SK-N-SH (cell line): ENCODE results near the gene MMP14. TPM values are rescaled to one million over a fixed set of nuclear protein-coding genes. Genes with fewer than 3 reads are reported as not detected.
"Not testable (repeated sequence)": the region's sequence is repeated elsewhere in the genome, so short reads cannot be mapped to it uniquely, and the experiment has no call there.

Experiments used
- CTCF ChIA-PET: fragments of 300-600, 350-600 bp; formaldehyde crosslinking; extraction: SDS; loops from one replicate; lab custom pipeline; 2021; lab: Yijun Ruan, JAX
- POLR2A ChIA-PET: fragments of 350-600 bp; sonication (Branson Sonifier 250); formaldehyde crosslinking; extraction: SDS; loops from one replicate; lab custom pipeline; 2020; ENCODE audit warnings: antibody characterized with exemption, inconsistent platforms; lab: Yijun Ruan, JAX
- DNase-seq: peaks from one replicate; pipeline ENCODE4 v3.0.0; 2012
- H2AFZ ChIP-seq: fragments of 200-600 bp; sonication (generic); 2 replicates; pipeline ENCODE4 v1.8.1; 2016; ENCODE audit warnings: antibody characterized with exemption, mild to moderate bottlenecking, low read depth
- H3F3A ChIP-seq: fragments of 200-600 bp; sonication (generic); replicated peaks from 2 replicates; pipeline ENCODE3; 2016; ENCODE audit warnings: antibody characterized with exemption, mild to moderate bottlenecking; ENCODE audit not compliant: insufficient read depth
- H3K27ac ChIP-seq, 2 experiments: fragments of 200-500 bp in 1 of 2; fragments of 200-600 bp in 1 of 2; sonication (Bioruptor generic) in 1 of 2; sonication (generic), shearing (Covaris generic) in 1 of 2; 2 replicates each; pipeline versions ENCODE4 v1.5.1 to v1.6.1; 2014 to 2016; ENCODE audit warnings: low read depth in 2 of 2, inconsistent platforms in 1 of 2, low read length in 1 of 2, mild to moderate bottlenecking in 1 of 2, mixed read lengths in 1 of 2
- H3K27me3 ChIP-seq: fragments of 200-600 bp; sonication (generic), shearing (Covaris generic); 2 replicates; pipeline ENCODE4 v1.6.1; 2016; ENCODE audit warnings: mixed run types; ENCODE audit not compliant: insufficient read depth
- H3K36me3 ChIP-seq, 2 experiments: fragments of 200-500 bp in 1 of 2; fragments of 200-600 bp in 1 of 2; sonication (Bioruptor generic) in 1 of 2; sonication (generic) in 1 of 2; replicated peaks in 1 of 2; 2 replicates each; pipeline versions ENCODE3 to v1.5.1; 2014 to 2016; ENCODE audit warnings: low read length in 1 of 2, mild to moderate bottlenecking in 1 of 2; ENCODE audit not compliant: insufficient read depth in 2 of 2, control insufficient read depth in 1 of 2
- H3K4me1 ChIP-seq, 2 experiments: fragments of 200-500 bp in 1 of 2; fragments of 200-600 bp in 1 of 2; sonication (Bioruptor generic) in 1 of 2; sonication (generic), shearing (Covaris generic) in 1 of 2; 2 replicates each; pipeline versions ENCODE4 v1.5.1 to v1.6.1; 2014 to 2016; ENCODE audit warnings: low read depth in 1 of 2, low read length in 1 of 2, mixed run types in 1 of 2; ENCODE audit not compliant: insufficient read depth in 2 of 2, control insufficient read depth in 1 of 2
- H3K4me2 ChIP-seq: fragments of 200-600 bp; sonication (generic), shearing (Covaris generic); 2 replicates; pipeline ENCODE4 v1.6.1; 2017; ENCODE audit warnings: mixed run types
- H3K4me3 ChIP-seq, 2 experiments: fragments of 200-500 bp in 1 of 2; fragments of 200-600 bp in 1 of 2; sonication (Bioruptor generic) in 1 of 2; sonication (generic), shearing (Covaris generic) in 1 of 2; 2 replicates each; pipeline versions ENCODE4 v1.5.1 to v1.8.1; 2014 to 2016; ENCODE audit warnings: low read depth in 2 of 2, inconsistent platforms in 1 of 2, low read length in 1 of 2, mild to moderate bottlenecking in 1 of 2, mixed read lengths in 1 of 2, moderate library complexity in 1 of 2
- H3K79me2 ChIP-seq: fragments of 200-600 bp; sonication (generic); 2 replicates; pipeline ENCODE4 v1.8.1; 2017; ENCODE audit warnings: mild to moderate bottlenecking; ENCODE audit not compliant: insufficient read depth
- H3K9ac ChIP-seq: fragments of 200-600 bp; sonication (generic); 2 replicates; pipeline ENCODE4 v1.6.1; 2017; ENCODE audit warnings: mixed run types
- H3K9me2 ChIP-seq: fragments of 200-600 bp; sonication (generic); 2 replicates; pipeline ENCODE4 v1.6.1; 2017; ENCODE audit warnings: mixed run types
- H3K9me3 ChIP-seq: fragments of 200-600 bp; sonication (generic); 2 replicates; pipeline ENCODE4 v1.6.1; 2017; ENCODE audit warnings: mixed run types, mild to moderate bottlenecking, moderate library complexity
- H4K20me1 ChIP-seq: fragments of 200-600 bp; sonication (generic); 2 replicates; pipeline ENCODE4 v1.6.1; 2017; ENCODE audit warnings: mild to moderate bottlenecking, mixed run types; ENCODE audit not compliant: insufficient read depth
- FOSL2 ChIP-seq: IDR thresholded peaks from 2 replicates; pipeline ENCODE4 v1.4.0; 2012; ENCODE audit warnings: low read depth, mild to moderate bottlenecking, moderate library complexity, borderline replicate concordance
- IRF3 ChIP-seq: fragments of 150-350 bp; IDR thresholded peaks from 2 replicates; pipeline ENCODE4 v1.6.1; 2016; ENCODE audit warnings: mild to moderate bottlenecking, low read depth, low read length
- MAX ChIP-seq: IDR thresholded peaks from 2 replicates; pipeline ENCODE4 v1.4.0; 2012; ENCODE audit warnings: low read depth
- USF2 ChIP-seq: fragments of 150-350 bp; IDR thresholded peaks from 2 replicates; pipeline ENCODE4 v1.6.1; 2017; ENCODE audit warnings: antibody characterized with exemption, low read length, low read depth, borderline replicate concordance
- ZBTB33 ChIP-seq: IDR thresholded peaks from 2 replicates; pipeline ENCODE4 v1.4.0; 2012; ENCODE audit warnings: low read depth, borderline replicate concordance
- WGBS: methylation state at CpG from one replicate; pipeline ENCODE4 v1.1.6; 2017; ENCODE audit warnings: low lambda C conversion rate; 5-methylcytosine and 5-hydroxymethylcytosine counted together
- polyA plus RNA-seq, 3 experiments: library from polyadenylated mRNA; depleted of rRNA; stranded (reverse); fragments of >200 nt; gene quantifications; 2 replicates each; pipeline ENCODE4 v1.2.3, GENCODE V29; 2012

The MMP14 gene
- polyA plus RNA-seq, 1 of the 3 experiments (the other 2 are of a cell fraction): 139 TPM

GRCh38 chr14:22803687-22803974 is 32.8 kb upstream of the MMP14 start:
- H4K20me1 ChIP-seq: no peaks in the 10 kb centered on the region
- CTCF ChIA-PET: interaction anchor here (0.9 to 1.0 kb wide), 2 partner anchors 19 to 49 kb away, joined by 3 read pairs; no protein-coding TSS in a partner anchor
- H2AFZ ChIP-seq: no peak overlapping the region
- no peak overlapping the region for H3K27ac ChIP-seq
- H3K9ac ChIP-seq: no peak overlapping the region
- no peaks in the 10 kb centered on the region for H3K79me2 ChIP-seq
- TF ChIP-seq MAX: no peak
- TF ChIP-seq IRF3: no peak
- no peaks in the 10 kb centered on the region for H3K4me1 ChIP-seq
- H3K27me3 ChIP-seq: peaks cover 63% of the 10 kb centered on the region
- no peaks in the 10 kb centered on the region for H3K36me3 ChIP-seq
- H3F3A ChIP-seq: no peaks in the 10 kb centered on the region
- 34% methylated on average over 3 of the region's 3 CpGs for WGBS
- no peaks in the 10 kb centered on the region for H3K9me2 ChIP-seq
- POLR2A ChIA-PET: no interaction called here
- H3K9me3 ChIP-seq: no peaks in the 10 kb centered on the region
- DNase-seq: no peak
- H3K4me2 ChIP-seq: no peak overlapping the region
- no peak overlapping the region for H3K4me3 ChIP-seq

- H3K4me1 ChIP-seq, DNase-seq, H2AFZ ChIP-seq, H3K36me3 ChIP-seq, H3K4me3 ChIP-seq, H3K9me2 ChIP-seq, H3K9me3 ChIP-seq, H3K9ac ChIP-seq, H3K79me2 ChIP-seq, H3K4me2 ChIP-seq, H3K27ac ChIP-seq, H3F3A ChIP-seq, H4K20me1 ChIP-seq: not testable (repeated sequence)
- H3K27me3 ChIP-seq: peaks cover 51% of the 10 kb centered on the region
- 64% methylated on average over 4 of the region's 4 CpGs for WGBS
- CTCF ChIA-PET: interaction anchor here (1.5 kb wide), 1 partner anchor 47 kb away, joined by 3 read pairs; no protein-coding TSS in a partner anchor
- POLR2A ChIA-PET: interaction anchor here (0.6 kb wide), 1 partner anchor 10 kb away, joined by 4 read pairs; no protein-coding TSS in a partner anchor
Observed at GRCh38 chr14:22805235-22805634, 31.1 kb upstream of the MMP14 start.

- Histone ChIP-seq H3K9ac (no peak overlapping the region), H3K79me2 (no peaks in the 10 kb centered on the region), H3K9me2 (no peaks in the 10 kb centered on the region), H3K36me3 (no peaks in the 10 kb centered on the region), H3K4me3 (no peak overlapping the region), H3K4me1 (no peaks in the 10 kb centered on the region), H3F3A (no peaks in the 10 kb centered on the region), H3K27me3 (peaks cover 34% of the 10 kb centered on the region), H4K20me1 (no peaks in the 10 kb centered on the region), H3K4me2 (no peak overlapping the region), H3K27ac (no peak overlapping the region), H2AFZ (no peak overlapping the region), H3K9me3 (no peaks in the 10 kb centered on the region)
- DNase-seq: no peak
- TF ChIP-seq FOSL2: no peak
- no peak for TF ChIP-seq ZBTB33
- TF ChIP-seq USF2: no peak
- ChIA-PET CTCF (interaction anchor here (0.8 to 2.3 kb wide), 6 partner anchors 12 to 251 kb away, joined by 3 to 7 read pairs (median 4); no protein-coding TSS in a partner anchor), POLR2A (no interaction called here)
- 37% methylated on average over 13 of the region's 13 CpGs for WGBS
Observed at GRCh38 chr14:22807432-22808087, 28.8 kb upstream of the MMP14 start.
